GM12875 (cell line): ENCODE results near the gene STK24.
"Not testable (repeated sequence)": the region's sequence is repeated elsewhere in the genome, so short reads cannot be mapped to it uniquely, and the experiment has no call there.

ENCODE experiments used
- H3K4me3 ChIP-seq: one replicate; pipeline ENCODE4 v1.5.1; 2011; ENCODE audit warnings: low read depth, low read length, control low read depth
- TF ChIP-seq, protein P1 (sequence below): IDR thresholded peaks from 2 replicates; pipeline ENCODE4 v1.5.1; 2011; ENCODE audit warnings: low read depth, mild to moderate bottlenecking, control low read depth, inconsistent platforms, low read length, moderate library complexity, borderline replicate concordance; ENCODE audit not compliant: insufficient read depth

The STK24 gene

DNA sequence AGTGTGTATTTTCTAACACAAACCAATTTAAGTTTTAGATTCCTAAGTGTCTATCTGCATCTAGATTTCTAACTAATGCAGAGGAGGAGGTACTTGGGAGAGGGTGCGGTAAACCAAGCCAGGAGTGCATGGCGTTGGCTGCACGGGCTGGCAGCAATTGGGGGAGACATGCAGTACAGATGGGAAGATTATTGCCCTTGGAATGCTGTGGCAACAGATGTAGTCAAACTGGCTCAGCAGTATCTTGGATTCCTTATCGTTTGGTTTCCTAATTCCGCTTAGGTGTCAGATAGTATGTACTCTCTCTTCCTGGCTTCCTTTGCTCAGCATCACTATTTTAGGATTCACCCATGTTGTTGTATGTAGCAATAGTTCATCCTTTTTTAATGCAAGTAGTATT lies 29.4 kb upstream of the STK24 start:
- no peak overlapping the region for H3K4me3 ChIP-seq
- TF ChIP-seq, protein P1, sequence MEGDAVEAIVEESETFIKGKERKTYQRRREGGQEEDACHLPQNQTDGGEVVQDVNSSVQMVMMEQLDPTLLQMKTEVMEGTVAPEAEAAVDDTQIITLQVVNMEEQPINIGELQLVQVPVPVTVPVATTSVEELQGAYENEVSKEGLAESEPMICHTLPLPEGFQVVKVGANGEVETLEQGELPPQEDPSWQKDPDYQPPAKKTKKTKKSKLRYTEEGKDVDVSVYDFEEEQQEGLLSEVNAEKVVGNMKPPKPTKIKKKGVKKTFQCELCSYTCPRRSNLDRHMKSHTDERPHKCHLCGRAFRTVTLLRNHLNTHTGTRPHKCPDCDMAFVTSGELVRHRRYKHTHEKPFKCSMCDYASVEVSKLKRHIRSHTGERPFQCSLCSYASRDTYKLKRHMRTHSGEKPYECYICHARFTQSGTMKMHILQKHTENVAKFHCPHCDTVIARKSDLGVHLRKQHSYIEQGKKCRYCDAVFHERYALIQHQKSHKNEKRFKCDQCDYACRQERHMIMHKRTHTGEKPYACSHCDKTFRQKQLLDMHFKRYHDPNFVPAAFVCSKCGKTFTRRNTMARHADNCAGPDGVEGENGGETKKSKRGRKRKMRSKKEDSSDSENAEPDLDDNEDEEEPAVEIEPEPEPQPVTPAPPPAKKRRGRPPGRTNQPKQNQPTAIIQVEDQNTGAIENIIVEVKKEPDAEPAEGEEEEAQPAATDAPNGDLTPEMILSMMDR = no peak

DNA sequence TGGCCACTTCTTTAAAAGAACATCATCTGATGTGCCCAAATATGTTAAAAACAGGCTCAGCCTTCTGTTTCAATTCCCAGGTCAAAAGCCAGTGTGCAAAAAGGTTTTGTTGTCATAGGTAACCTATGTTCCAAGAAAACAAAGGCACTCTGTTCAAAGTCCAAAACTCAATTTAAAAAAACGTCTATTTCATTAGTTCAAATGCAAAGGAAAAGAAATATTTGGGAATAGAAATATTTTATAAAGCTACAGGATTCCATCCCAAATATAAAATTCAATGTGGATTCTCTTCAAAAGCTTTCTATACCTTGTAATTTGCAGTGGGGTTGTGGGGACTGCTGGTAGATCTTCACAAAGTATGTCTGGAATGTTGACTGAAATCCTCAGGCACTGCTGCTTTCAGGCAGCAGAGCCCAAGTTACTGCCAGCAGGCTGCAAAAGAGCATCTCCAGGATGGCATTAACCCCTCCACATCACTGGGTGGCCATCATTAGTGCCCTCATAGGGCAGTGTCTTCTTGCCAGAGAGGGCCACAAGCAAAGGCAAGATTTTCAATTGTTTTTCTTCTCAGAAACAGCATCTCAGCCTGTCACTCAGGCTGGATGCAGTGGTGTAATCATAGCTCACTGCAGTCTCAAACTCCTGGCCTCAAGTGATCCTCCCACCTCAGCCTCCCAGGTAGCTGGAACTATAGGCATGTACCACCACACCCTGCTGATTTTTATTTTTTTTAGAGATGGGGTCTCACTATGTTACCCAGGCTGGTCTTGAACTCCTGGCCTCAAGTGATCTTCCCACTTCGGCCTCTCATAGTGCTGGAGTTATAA lies 22.8 kb upstream of the STK24 start:
- TF ChIP-seq, protein P1 = no peak
- H3K4me3 ChIP-seq = no peak overlapping the region

DNA sequence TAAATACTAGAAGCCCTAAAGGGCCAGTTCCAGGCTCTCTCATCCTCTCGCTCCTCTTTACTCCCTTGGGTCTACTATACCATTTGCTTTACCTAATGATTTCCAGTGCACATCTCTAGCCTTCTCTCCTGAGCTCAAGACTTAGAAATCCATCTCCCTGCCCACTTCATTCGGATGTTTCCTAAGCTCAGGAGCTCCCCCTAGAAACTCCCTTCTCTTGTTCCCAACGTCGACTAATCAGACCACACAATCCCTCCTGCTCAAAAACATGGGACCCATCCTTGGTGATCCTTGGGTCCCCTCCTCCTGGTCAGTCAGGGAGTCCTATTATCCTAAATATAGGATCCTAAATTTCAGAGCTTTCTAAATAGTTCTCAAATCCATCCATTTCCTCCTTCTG lies 21.1 kb upstream of the STK24 start:
- no peak overlapping the region for H3K4me3 ChIP-seq
- TF ChIP-seq, protein P1 = no peak

DNA sequence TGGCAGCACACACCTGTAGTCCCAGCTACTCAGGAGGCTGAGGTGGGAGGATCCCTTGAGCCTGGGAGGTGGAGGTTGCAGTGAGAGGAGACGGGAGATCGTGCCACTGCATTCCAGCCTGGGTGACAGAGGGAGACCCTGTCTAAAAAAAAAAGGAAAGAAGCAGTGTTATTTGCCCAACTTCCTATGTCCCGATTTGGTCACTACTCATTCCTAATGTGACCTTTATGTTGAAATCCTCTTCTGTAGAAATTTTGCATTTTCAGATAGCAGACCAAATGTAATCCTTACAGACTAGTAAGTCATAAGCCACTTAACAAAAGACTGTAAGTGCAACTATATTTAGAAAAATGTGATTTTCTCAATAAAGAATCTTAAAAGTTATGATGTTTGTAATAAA lies 18.2 kb upstream of the STK24 start:
- TF ChIP-seq, protein P1 = no peak
- no peak overlapping the region for H3K4me3 ChIP-seq

DNA sequence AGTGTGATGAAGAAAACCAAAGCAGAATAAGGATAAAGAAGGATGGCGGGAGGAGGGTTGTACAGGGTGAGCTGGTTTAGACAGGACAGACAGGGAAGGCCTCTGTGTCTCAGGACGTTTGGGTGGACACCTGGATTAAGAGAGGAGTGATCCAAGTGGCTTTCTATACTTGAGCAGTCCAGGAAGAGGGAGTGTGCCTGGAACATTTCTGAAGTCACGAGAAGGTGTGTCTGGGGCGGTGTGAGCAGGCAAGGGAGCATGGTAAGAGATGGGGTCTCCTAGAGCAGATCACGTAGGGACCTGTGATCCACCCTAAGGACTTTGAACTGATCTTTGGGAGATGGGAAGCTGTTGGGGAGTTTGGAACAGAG lies 15.4 kb upstream of the STK24 start:
- TF ChIP-seq, protein P1 = no peak
- no peak overlapping the region for H3K4me3 ChIP-seq

DNA sequence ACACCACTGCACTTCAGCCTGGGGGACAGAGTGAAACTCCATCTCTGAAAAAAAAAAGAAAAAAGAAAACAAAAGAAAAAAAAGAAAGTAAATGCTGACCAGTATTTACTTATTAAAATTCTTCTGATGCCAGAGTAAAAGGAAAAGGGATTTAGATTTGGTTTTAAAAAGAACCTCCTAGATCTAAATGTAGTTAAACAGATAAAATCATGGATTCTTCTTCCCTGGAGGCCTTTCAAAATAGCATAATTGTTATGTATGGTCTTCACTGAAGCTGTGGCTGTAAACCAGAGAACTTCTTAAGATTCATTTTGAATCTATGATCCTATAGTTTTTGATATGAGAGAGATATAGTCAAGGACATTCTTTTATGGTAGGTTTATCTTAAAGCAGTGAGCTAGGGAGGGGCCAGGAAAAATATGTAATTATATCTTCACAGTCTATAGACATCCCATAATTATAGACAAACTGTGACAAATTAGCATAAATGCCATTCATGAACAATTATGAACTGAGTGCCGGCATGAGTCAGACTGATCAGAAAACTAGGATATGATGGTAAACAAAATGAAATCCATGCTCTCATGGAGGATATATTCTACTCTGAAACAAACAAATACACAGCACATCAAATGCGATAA lies 14.9 kb upstream of the STK24 start:
- no peak overlapping the region for H3K4me3 ChIP-seq
- TF ChIP-seq, protein P1 = no peak

DNA sequence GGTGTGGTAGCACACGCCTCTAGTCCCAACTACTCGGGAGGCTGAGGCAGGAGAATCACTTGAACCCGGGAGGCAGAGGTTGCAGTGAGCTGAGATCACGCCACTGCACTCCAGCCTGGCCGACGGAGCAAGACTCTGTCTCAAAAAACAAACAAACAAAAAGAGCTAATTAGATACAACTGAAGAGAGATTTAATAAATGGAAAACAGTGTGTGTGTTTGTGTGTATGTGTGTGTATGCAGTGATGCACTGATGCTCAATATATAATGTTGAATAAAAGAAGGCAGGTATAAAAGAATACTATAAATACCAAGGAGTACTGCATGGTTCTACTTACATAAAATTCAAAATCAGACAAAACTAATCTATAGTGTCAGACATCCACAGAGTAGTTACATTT lies 13.6 kb upstream of the STK24 start:
- H3K4me3 ChIP-seq = not testable (repeated sequence)

DNA sequence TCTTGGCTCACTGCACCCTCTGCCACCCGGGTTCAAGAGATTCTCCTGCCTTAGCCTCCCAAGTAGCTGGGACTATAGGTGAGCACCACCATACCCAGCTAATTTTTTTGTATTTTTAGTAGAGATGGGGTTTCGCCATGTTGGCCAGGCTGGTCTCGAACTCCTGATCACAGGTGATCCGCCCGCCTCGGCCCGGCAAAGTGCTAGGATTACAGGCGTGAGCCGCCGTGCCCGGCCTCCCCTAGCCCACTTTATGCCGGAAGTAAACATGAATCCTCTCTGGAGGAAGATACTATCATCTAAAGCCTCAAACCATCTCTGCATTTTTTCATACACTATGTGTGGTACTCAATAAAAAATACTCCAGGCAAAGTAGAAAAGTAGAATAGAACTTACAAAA lies 12.6 kb upstream of the STK24 start:
- H3K4me3 ChIP-seq = not testable (repeated sequence)
